Measurements from ENCODE around the gene MTMR6. TPM values are rescaled to one million over a fixed set of nuclear protein-coding genes. Genes with fewer than 3 reads are reported as not detected.
A peak's percentile ranks its signal among the peaks of the same experiment; 100 is the strongest.

Gene MTMR6
- total RNA-seq, 1 donor from 2014 or later, result 15.7 TPM

DNA sequence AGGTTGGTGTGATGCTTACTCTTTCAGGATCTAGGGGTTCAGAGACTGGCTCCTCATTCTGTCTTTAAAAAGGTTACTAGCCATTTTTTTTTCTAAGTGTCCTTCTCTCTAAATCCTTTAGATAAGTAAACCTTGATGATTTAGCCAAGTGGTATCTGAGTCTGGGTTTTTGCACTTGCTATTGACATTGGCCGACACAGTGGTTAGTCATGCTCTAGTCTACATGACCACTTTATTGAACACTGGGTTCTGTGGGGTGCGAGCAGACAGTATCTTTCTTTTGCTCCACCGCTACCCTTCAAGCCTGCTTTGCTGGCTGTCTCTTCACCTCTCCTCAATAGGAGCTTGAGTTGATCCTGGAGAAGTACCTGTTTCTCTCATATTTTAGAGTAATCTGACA lies 7.9 kb upstream of the MTMR6 start:
- Mint-ChIP-seq H3K27me3 (peaks cover 31% of the 10 kb centered on the region), H3K4me3 (no peak overlapping the region), H3K27ac (no peak overlapping the region), H3K9me3 (peaks cover 2% of the 10 kb centered on the region), H3K4me1 (peaks cover 5% of the 10 kb centered on the region), H3K36me3 (ENCODE audit: low read depth) (peaks cover under 1% of the 10 kb centered on the region)
- no peak for DNase-seq
- intact Hi-C loops (cut with micrococcal nuclease), result no loop called here

DNA sequence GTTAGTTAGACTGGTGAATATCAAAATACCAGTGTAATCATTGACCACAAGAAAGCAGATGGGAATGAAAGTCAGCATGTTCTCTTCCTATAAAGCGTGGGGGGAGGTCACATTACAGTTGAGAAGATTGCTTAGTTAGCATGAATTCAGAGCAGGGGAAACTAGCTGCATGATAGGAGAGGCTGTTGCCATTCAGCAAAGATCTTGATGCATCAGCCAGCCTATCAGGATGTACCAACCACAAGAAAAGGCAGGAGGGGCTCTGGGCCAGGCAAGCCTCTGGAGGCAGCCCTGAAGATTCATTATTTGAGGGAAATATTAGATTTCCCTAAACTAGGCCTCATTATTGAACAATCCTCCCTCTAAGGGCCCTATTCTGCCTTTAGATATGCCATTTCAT lies 5.0 kb upstream of the MTMR6 start:
- peak; percentile 68 for DNase-seq
- Mint-ChIP-seq H3K9me3 (no peaks in the 10 kb centered on the region), H3K4me3 (no peak overlapping the region), H3K27me3 (peaks cover 29% of the 10 kb centered on the region), H3K27ac (no peak overlapping the region), H3K4me1 (peaks cover 8% of the 10 kb centered on the region), H3K36me3 (ENCODE audit: low read depth) (no peaks in the 10 kb centered on the region)
- intact Hi-C loops (cut with micrococcal nuclease), result no loop called here

DNA sequence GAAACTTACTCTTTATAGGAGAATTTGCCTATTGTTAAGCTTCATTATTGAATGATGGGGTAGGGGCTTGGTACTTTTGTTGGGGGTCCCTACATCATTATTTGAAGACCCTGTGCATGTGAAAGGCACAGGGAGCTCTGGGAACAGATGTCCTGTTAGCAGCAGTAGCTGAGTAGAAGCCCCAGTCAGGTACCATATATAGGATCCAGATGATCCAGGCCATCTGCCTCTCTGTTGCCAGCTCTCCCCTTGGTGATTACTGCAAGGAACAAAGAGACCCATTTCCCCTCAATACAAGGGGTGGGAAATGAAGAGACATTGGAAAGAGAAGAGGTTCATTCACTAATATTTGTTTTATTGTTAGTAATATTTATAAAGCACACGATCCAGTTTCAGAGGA lies 4.4 kb upstream of the MTMR6 start:
- intact Hi-C loops (cut with micrococcal nuclease), result no loop called here
- H3K36me3 Mint-ChIP-seq (ENCODE audit: low read depth), result no peaks in the 10 kb centered on the region
- H3K27ac Mint-ChIP-seq, result no peak overlapping the region
- H3K9me3 Mint-ChIP-seq, result no peaks in the 10 kb centered on the region
- DNase-seq, result no peak
- H3K4me3 Mint-ChIP-seq, result no peak overlapping the region
- peaks cover 23% of the 10 kb centered on the region for H3K27me3 Mint-ChIP-seq
- H3K4me1 Mint-ChIP-seq, result peaks cover 8% of the 10 kb centered on the region

DNA sequence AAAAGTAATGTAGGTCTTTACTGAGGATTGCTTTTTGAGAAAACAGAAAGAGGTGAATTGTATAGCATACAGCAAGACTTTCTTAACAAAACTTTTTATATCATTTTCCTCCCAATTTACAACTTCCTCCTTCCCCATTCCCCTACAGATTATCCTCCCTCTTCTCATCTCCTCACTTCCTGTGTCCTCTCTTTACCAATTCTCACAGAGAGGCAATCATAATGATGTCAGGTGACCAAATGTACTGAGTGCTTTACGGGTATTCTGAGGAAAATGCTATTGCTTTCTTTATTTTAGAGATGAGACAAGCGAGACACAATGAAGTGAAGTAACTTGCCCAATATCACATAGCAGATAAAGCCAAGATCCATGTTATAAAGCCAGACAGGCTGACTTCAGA lies 1.7 kb upstream of the MTMR6 start:
- H3K36me3 Mint-ChIP-seq (ENCODE audit: low read depth), result peaks cover 8% of the 10 kb centered on the region
- H3K4me3 Mint-ChIP-seq, result no peak overlapping the region
- H3K9me3 Mint-ChIP-seq, result no peaks in the 10 kb centered on the region
- H3K4me1 Mint-ChIP-seq, result peaks cover 20% of the 10 kb centered on the region
- intact Hi-C loops (cut with micrococcal nuclease), result loop anchor here (10.0 kb wide), 2 partner anchors 586 to 1014 kb away; no protein-coding TSS in a partner anchor
- no peak for DNase-seq
- peaks cover 15% of the 10 kb centered on the region for H3K27me3 Mint-ChIP-seq
- no peak overlapping the region for H3K27ac Mint-ChIP-seq

DNA sequence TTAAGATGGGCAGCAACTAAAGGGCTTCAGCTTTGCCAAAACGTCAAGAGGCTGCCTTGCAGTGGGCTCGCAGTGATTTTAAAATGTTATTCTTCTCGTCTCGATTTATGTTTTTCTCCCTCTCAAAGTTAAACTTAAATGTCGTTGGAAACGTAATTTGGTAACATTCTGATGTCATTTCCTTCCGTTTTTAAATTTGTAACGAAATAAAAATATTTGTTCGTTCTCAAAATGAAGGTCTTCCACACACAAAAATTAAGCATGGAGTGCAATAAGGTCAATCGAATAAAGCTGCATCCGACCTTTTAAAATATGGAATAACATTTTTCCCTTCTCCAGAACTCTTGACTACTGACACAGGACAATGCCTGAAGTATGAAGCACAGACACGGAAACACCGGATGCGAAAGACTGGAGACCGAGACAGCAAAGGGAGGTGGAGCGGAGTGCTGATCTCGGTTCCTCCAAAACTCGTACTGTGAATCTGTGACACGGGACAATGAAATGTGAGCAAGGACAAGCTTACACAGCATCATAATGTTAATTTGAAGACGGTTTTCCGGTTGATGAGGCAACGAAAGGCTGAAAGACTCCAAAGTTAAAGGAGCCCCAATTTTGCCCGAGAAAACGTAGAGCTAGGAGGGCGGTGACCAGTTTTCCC lies 850 bp downstream of the MTMR6 start:
- no peaks in the 10 kb centered on the region for H3K9me3 Mint-ChIP-seq
- peak; percentile 84 for DNase-seq
- intact Hi-C loops (cut with micrococcal nuclease), result loop anchor here (2.0 to 10.0 kb wide), 4 partner anchors 20 to 1012 kb away; no protein-coding TSS in a partner anchor
- peak overlapping the region; percentile 91 for H3K4me3 Mint-ChIP-seq
- peak overlapping the region; percentile 95 for H3K27ac Mint-ChIP-seq
- H3K4me1 Mint-ChIP-seq, result peaks cover 33% of the 10 kb centered on the region
- H3K27me3 Mint-ChIP-seq, result peaks cover 15% of the 10 kb centered on the region
- peaks cover 10% of the 10 kb centered on the region for H3K36me3 Mint-ChIP-seq (ENCODE audit: low read depth)

DNA sequence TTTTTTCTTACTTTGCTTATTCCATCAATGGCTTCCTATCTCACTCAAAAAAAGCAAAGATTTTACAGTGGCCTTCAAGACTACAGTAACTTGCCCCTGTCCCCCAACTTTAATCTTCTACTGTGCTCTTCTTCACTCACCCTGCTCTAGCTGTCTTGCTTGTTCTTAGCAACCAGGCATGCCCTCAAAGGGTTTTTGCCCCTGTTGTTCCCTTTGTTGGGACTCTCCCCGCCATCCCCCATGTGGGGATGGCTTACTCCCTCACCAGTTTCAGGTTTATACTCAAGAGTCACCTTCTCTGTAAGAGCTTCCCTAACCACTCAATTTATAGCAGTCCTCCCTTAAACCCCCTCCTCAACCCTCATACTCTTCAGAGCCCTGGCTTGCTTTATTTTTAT lies 5.4 kb downstream of the MTMR6 start:
- DNase-seq, result peak; percentile 53
- Mint-ChIP-seq H3K4me1 (peaks cover 46% of the 10 kb centered on the region), H3K4me3 (peak overlapping the region; percentile 15), H3K9me3 (no peaks in the 10 kb centered on the region), H3K27ac (peak overlapping the region; percentile 70), H3K36me3 (ENCODE audit: low read depth) (peaks cover 12% of the 10 kb centered on the region), H3K27me3 (no peaks in the 10 kb centered on the region)
- intact Hi-C loops (cut with micrococcal nuclease), result loop anchor here (10.0 kb wide), 2 partner anchors 593 to 1007 kb away; no protein-coding TSS in a partner anchor

DNA sequence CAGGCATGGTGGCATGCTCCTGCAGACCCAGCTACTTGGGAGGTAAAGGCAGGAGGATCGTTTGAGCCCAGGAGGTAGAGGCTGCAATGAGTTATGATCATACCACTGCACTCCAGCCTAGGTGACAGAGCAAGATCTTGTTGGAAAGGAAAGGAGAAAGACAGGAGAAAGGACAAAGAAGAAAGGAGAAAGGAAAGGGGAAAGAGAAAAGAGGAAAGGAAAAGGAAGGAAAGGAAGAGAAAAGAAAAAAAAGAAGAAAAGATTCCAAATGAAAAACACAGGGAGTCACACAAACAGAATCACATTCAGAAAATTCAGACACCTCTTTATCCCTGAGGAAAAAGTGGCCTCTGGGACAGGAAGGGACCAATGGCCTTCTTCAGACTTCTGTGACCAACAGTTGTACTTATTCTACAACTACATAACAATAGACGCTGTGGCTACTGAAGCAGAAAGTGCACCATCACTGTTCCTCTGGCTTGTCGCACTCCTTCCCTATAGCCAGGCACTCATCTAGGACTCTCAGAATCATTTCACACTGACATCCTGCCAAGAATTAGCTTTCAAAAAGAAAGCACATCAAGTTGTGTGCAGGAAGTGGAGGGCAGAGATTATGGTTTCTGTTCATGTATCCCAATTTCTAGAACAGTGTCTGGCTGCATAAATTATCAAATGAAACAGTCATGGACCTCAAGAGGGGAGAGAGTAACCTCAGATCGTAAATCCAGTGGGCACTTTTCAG lies 5.9 kb downstream of the MTMR6 start:
- H3K27me3 Mint-ChIP-seq, result no peaks in the 10 kb centered on the region
- H3K4me3 Mint-ChIP-seq, result peak overlapping the region; percentile 15
- H3K27ac Mint-ChIP-seq, result peak overlapping the region; percentile 70
- peaks cover 50% of the 10 kb centered on the region for H3K4me1 Mint-ChIP-seq
- DNase-seq, result peak; percentile 59
- peaks cover 9% of the 10 kb centered on the region for H3K36me3 Mint-ChIP-seq (ENCODE audit: low read depth)
- H3K9me3 Mint-ChIP-seq, result no peaks in the 10 kb centered on the region
- intact Hi-C loops (cut with micrococcal nuclease), result loop anchor here (10.0 kb wide), 2 partner anchors 593 to 1007 kb away; no protein-coding TSS in a partner anchor

DNA sequence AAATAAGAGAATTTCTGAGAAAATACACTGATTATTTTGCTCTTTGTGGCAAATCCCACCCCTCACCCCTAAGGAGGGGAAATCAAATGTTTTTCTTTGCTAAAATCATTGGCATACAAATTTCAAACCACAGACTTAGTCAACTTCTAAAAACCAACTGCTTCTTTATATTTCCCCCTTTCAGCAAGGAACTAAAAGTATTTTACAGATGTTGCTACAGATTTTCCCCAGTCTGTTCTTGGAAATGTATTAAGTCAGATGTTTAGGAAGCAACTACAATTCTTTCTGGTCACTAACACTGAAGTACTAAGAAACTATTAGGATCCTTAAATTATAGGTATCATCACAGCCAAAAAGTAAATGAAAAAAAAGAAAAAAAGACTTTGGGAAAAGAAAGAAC lies 6.9 kb downstream of the MTMR6 start:
- DNase-seq, result no peak
- no peak overlapping the region for H3K4me3 Mint-ChIP-seq
- H3K27ac Mint-ChIP-seq, result no peak overlapping the region
- H3K36me3 Mint-ChIP-seq (ENCODE audit: low read depth), result peaks cover 6% of the 10 kb centered on the region
- no peaks in the 10 kb centered on the region for H3K9me3 Mint-ChIP-seq
- H3K27me3 Mint-ChIP-seq, result no peaks in the 10 kb centered on the region
- intact Hi-C loops (cut with micrococcal nuclease), result loop anchor here (10.0 kb wide), 2 partner anchors 594 to 1006 kb away; no protein-coding TSS in a partner anchor
- peaks cover 47% of the 10 kb centered on the region for H3K4me1 Mint-ChIP-seq

DNA sequence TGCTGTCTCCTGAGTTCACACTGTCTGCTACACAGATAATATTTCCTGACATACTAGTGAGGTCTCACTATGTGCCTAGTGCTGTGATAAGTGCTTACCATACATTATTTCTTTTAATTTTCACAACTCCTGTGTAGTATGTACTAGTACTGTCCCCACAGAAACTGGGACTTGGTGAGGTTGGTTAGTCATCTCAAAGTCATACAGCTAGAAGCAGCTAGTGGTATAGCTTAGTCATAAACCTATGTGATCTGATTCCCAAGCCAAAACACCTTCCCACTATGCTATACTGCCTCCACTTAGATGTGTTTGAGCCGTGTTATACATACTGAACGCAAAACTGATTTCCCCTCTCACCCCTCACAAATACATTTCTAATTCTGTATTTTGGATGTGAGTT lies 10.5 kb downstream of the MTMR6 start:
- Mint-ChIP-seq H3K36me3 (ENCODE audit: low read depth) (peaks cover 12% of the 10 kb centered on the region), H3K4me1 (peaks cover 29% of the 10 kb centered on the region), H3K9me3 (no peaks in the 10 kb centered on the region), H3K4me3 (no peak overlapping the region), H3K27ac (no peak overlapping the region), H3K27me3 (no peaks in the 10 kb centered on the region)
- intact Hi-C loops (cut with micrococcal nuclease), result no loop called here
- DNase-seq, result no peak

DNA sequence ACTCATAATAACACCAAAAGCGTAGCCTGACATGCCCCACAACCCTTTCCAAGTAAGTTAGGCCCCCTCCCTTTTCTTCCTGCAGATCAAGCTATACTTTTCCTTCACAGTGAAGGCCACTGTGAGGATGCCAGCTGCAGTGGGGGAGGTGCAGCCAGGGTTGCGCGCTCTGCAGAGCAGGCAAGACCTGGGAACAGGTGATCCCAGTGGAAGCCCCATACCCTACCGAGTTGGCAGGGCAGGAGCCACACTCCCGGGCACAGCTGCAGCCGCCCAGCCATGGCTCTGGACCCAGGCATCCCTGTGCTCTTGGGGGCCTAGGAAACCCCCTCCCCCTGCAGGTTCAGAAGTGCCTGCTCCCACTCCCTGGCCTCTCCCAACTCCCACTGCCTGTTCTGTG lies 18.7 kb downstream of the MTMR6 start:
- no peaks in the 10 kb centered on the region for H3K4me1 Mint-ChIP-seq
- intact Hi-C loops (cut with micrococcal nuclease), result no loop called here

DNA sequence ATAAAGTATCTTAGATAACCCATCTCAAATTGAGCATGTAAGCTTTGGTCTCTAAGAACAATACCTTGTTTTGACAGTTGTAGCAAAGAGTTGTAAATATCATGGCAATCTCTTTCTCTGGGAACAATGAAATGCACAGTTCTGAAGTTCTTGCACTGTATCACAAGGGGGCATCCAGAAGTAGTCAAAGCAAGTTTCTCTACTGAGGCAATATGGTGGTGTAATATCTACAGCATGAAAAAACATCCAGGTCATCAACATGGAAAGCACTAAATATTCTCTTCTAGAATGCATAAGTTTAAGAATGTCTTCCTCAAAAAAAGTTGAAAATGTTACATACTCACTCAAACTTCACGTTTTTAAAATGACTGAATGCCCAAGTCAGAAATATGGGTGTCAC lies 19.6 kb downstream of the MTMR6 start:
- no peak overlapping the region for H3K27ac Mint-ChIP-seq
- H3K27me3 Mint-ChIP-seq, result no peaks in the 10 kb centered on the region
- peaks cover 35% of the 10 kb centered on the region for H3K36me3 Mint-ChIP-seq (ENCODE audit: low read depth)
- H3K9me3 Mint-ChIP-seq, result no peaks in the 10 kb centered on the region
- intact Hi-C loops (cut with micrococcal nuclease), result loop anchor here (2.0 kb wide), 1 partner anchor 19 kb away; the partner anchor contains the start of gene MTMR6
- no peaks in the 10 kb centered on the region for H3K4me1 Mint-ChIP-seq
- H3K4me3 Mint-ChIP-seq, result no peak overlapping the region
- DNase-seq, result no peak

More for the DNA sequence above, 18.7 kb downstream of the MTMR6 start:
- Mint-ChIP-seq H3K27ac (no peak overlapping the region), H3K4me3 (no peak overlapping the region), H3K9me3 (no peaks in the 10 kb centered on the region), H3K27me3 (no peaks in the 10 kb centered on the region), H3K36me3 (ENCODE audit: low read depth) (peaks cover 30% of the 10 kb centered on the region)
- no peak for DNase-seq

DNA sequence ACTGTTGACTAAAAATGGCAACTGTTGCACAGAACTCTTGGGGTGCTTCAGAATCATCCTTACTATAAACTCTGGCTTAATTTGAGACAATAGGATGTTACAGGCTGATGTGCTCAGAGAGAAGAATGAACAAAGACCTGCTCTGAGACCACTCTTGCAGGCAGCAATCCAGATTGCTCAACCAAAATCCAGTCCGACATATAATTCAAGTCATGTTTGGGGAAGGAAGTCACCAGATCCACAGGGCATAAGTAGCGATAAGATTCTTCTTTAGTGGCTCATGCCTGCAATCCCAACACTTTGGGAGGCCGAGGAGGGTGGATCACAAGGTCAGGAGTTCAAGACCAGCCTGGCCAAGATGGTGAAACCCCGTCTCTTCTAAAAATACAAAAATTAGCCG lies 20.6 kb downstream of the MTMR6 start:
- Mint-ChIP-seq H3K27me3 (no peaks in the 10 kb centered on the region), H3K4me3 (no peak overlapping the region), H3K27ac (no peak overlapping the region), H3K36me3 (ENCODE audit: low read depth) (peaks cover 34% of the 10 kb centered on the region), H3K4me1 (no peaks in the 10 kb centered on the region), H3K9me3 (no peaks in the 10 kb centered on the region)
- intact Hi-C loops (cut with micrococcal nuclease), result loop anchor here (2.0 kb wide), 1 partner anchor 20 kb away; the partner anchor contains the start of gene MTMR6
- DNase-seq, result no peak

DNA sequence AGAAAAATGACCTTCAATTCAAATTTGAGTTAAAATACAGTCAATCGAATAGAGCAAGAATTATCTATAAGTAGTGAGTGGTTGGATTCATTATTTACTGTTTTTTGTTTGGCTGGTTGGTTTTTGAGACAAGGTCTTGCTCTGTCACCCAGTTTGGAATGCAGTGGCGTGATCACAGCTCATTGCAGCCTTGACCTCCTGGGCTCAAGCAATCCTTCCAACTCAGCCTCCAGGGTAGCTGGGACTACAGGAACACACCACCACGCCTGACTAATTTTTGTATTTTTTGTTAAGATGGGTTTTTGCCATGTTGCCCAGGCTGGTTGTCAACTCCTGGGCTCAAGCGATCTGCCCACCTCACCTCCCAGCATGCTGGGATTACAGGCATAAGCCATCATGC lies 25.0 kb downstream of the MTMR6 start:
- Mint-ChIP-seq H3K27ac (no peak overlapping the region), H3K27me3 (no peaks in the 10 kb centered on the region), H3K4me3 (no peak overlapping the region), H3K9me3 (no peaks in the 10 kb centered on the region), H3K4me1 (peaks cover 1% of the 10 kb centered on the region), H3K36me3 (ENCODE audit: low read depth) (peaks cover 41% of the 10 kb centered on the region)
- no peak for DNase-seq
- intact Hi-C loops (cut with micrococcal nuclease), result no loop called here

DNA sequence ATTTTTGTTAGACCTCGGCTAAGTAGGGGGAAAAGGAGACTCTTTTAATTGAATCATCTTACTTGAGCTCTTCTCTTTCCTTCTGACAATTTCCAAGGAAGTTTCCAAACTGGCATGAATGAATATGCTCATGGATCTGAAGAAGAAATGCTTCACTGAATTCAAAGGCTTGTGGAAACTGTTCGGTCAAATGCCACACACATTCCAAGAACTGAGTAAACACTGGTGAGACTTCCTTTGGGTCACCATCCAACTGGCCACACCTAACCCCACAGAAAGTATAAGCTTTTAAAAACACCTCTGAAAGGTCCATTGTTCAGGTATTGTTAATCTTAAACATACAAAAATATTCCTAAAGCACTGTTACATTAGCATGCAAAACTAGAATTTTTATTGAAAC lies 33.6 kb downstream of the MTMR6 start:
- peaks cover 1% of the 10 kb centered on the region for H3K4me1 Mint-ChIP-seq
- no peak overlapping the region for H3K27ac Mint-ChIP-seq
- H3K9me3 Mint-ChIP-seq, result no peaks in the 10 kb centered on the region
- peaks cover 39% of the 10 kb centered on the region for H3K36me3 Mint-ChIP-seq (ENCODE audit: low read depth)
- intact Hi-C loops (cut with micrococcal nuclease), result no loop called here
- no peak for DNase-seq
- no peaks in the 10 kb centered on the region for H3K27me3 Mint-ChIP-seq
- H3K4me3 Mint-ChIP-seq, result no peak overlapping the region
